ENCODE measurements around the gene SEMA4D. TPM values are rescaled to one million over a fixed set of nuclear protein-coding genes. Genes with fewer than 3 reads are reported as not detected.

Gene SEMA4D
- total and polyA plus RNA-seq, 12 donors = 2.3 to 51.0 (median 20.2) TPM

- 86 to 90% methylated on average over 14 of the region's 14 CpGs for WGBS, 2 donors
- ATAC-seq (no peak), DNase-seq (no peak)
- intact Hi-C loops (cut with DNase I) = loop anchor here in 3 of 10 donors (10.0 kb wide), 3 partner anchors 99 to 189 kb away; no protein-coding TSS in a partner anchor
- no peaks in the 10 kb centered on the region for H3K36me3 ChIP-seq
- H3K27ac ChIP-seq = no peak overlapping the region
- H3K4me3 ChIP-seq = no peak overlapping the region
- no peaks in the 10 kb centered on the region for H3K27me3 ChIP-seq
- no peak for TF ChIP-seq CTCF (IDR thresholded peaks at IDR 0.05)
- H3K9me3 ChIP-seq = peaks cover 0 to 27% (median 6%) of the 10 kb centered on the region in 11 donors
- H3K4me1 ChIP-seq = peaks cover 0 to 15% (median 0%) of the 10 kb centered on the region in 9 donors
Measured at GRCh38 chr9:89543621-89544278, 45.8 kb upstream of the SEMA4D start.

- no peaks in the 10 kb centered on the region for H3K27me3 ChIP-seq
- peaks cover 0 to 11% (median 0%) of the 10 kb centered on the region in 9 donors for H3K4me1 ChIP-seq
- TF ChIP-seq CTCF (IDR thresholded peaks at IDR 0.05) = no peak
- no peak overlapping the region for H3K27ac ChIP-seq
- peaks cover 0 to 27% (median 6%) of the 10 kb centered on the region in 11 donors for H3K9me3 ChIP-seq
- H3K4me3 ChIP-seq = no peak overlapping the region
- DNase-seq (no peak), ATAC-seq (no peak)
- WGBS, 2 donors = 60 to 74% methylated on average over 9 of the region's 9 CpGs
- H3K36me3 ChIP-seq = no peaks in the 10 kb centered on the region
- intact Hi-C loops (cut with DNase I) = loop anchor here in 3 of 10 donors (10.0 kb wide), 3 partner anchors 98 to 188 kb away; no protein-coding TSS in a partner anchor
Measured at GRCh38 chr9:89543111-89543510, 45.2 kb upstream of the SEMA4D start.

GRCh38 chr9:89542401-89543021 lies 44.6 kb upstream of the SEMA4D start:
- H3K4me3 ChIP-seq = no peak overlapping the region
- H3K27me3 ChIP-seq = no peaks in the 10 kb centered on the region
- WGBS, 2 donors = 63 to 67% methylated on average over 11 of the region's 11 CpGs
- DNase-seq (no peak), ATAC-seq (no peak)
- no peak overlapping the region for H3K27ac ChIP-seq
- intact Hi-C loops (cut with DNase I) = loop anchor here in 3 of 10 donors (10.0 kb wide), 3 partner anchors 98 to 188 kb away; no protein-coding TSS in a partner anchor
- no peaks in the 10 kb centered on the region for H3K36me3 ChIP-seq
- H3K4me1 ChIP-seq = peaks cover 0 to 15% (median 0%) of the 10 kb centered on the region in 9 donors
- TF ChIP-seq CTCF (IDR thresholded peaks at IDR 0.05) = no peak
- peaks cover 0 to 27% (median 6%) of the 10 kb centered on the region in 11 donors for H3K9me3 ChIP-seq

DNA sequence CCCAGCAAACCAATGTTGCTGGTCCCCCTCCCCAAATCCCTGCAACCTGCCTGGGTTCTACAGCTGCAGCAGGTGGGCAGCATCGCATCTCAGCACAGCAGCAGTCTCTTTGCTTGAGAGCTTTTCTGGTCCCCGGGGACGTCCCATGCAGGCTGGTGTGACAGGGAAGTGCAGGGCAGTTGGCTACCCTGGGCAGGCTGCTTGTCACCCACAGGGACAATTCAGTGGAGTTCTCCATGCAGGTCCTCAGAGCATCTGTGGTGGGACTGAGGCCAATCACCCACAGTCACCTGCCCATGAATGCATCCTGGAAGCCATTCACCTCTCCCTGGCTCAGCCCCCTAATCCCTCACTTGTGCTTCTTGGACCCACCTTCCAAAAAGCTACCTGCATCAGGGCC lies 43.9 kb upstream of the SEMA4D start:
- no peak overlapping the region for H3K27ac ChIP-seq
- H3K4me3 ChIP-seq = no peak overlapping the region
- H3K27me3 ChIP-seq = no peaks in the 10 kb centered on the region
- DNase-seq (no peak), ATAC-seq (no peak)
- WGBS, 2 donors = 80 to 89% methylated on average over 3 of the region's 3 CpGs
- peaks cover 0 to 22% (median 0%) of the 10 kb centered on the region in 9 donors for H3K4me1 ChIP-seq
- intact Hi-C loops (cut with DNase I) = loop anchor here in 3 of 10 donors (10.0 kb wide), 3 partner anchors 97 to 187 kb away; no protein-coding TSS in a partner anchor
- no peak for TF ChIP-seq CTCF (IDR thresholded peaks at IDR 0.05)
- H3K9me3 ChIP-seq = peaks cover 0 to 20% (median 6%) of the 10 kb centered on the region in 11 donors
- no peaks in the 10 kb centered on the region for H3K36me3 ChIP-seq

Measured in heart right ventricle (tissue), 16 donors.